Thyroid gland (tissue), 4 donors: ENCODE data around the gene POLR3G.

ENCODE experiments used
- CTCF ChIP-seq, 6 experiments: fragments of 200-600 bp in 3 of 6; fragments of 450-650 bp in 3 of 6; sonication (generic) in 3 of 6; IDR thresholded peaks; one replicate each; pipeline ENCODE4 v1.5.1; 2016 to 2019; ENCODE audit warnings: antibody characterized with exemption in 6 of 6, mild to moderate bottlenecking in 2 of 6, inconsistent platforms in 1 of 6, moderate library complexity in 1 of 6
- POLR2A ChIP-seq, 2 donors: fragments of 450-650 bp; IDR thresholded peaks; one replicate each; pipeline ENCODE4 v1.6.1; 2017; ENCODE audit warnings: antibody characterized with exemption in 2 of 2, mild to moderate bottlenecking in 2 of 2, moderate library complexity in 1 of 2

GRCh38 chr5:90551376-90551775, 76.7 kb downstream of the POLR3G start:
- TF ChIP-seq CTCF (IDR thresholded peaks at IDR 0.05) (no peak), POLR2A (IDR thresholded peaks at IDR 0.05) (no peak)
